Measurements from ENCODE around the gene FAH. TPM values are rescaled to one million over a fixed set of nuclear protein-coding genes. Genes with fewer than 3 reads are reported as not detected.
A peak's percentile ranks its signal among the peaks of the same experiment; 100 is the strongest.

Gene FAH
- total RNA-seq, 4 donors from 2014 or later: 11.1 to 15.0 (median 14.0) TPM

GRCh38 chr15:80199869-80200268, 47.1 kb downstream of the FAH start:
- H3K4me1 ChIP-seq: no peaks in the 10 kb centered on the region
- H3K4me3 ChIP-seq: no peak overlapping the region
- peaks cover 0 to 26% (median 0%) of the 10 kb centered on the region in 4 donors for H3K27me3 ChIP-seq
- no peaks in the 10 kb centered on the region for H3K9me3 ChIP-seq
- intact Hi-C loops (cut with DNase I): no loop called here
- 69% methylated on average over 3 of the region's 3 CpGs for WGBS
- no peak overlapping the region for H3K27ac ChIP-seq (replicated peaks in 1 of 4)
- H3K36me3 ChIP-seq: no peaks in the 10 kb centered on the region
- TF ChIP-seq CTCF (IDR thresholded peaks at IDR 0.05) (no peak), EP300 (IDR thresholded peaks at IDR 0.05) (no peak), POLR2A (IDR thresholded peaks at IDR 0.05; ENCODE audit: low read depth) (no peak), POLR2AphosphoS5 (IDR thresholded peaks at IDR 0.05) (no peak)
- DNase-seq (ENCODE audit: extremely low spot score): no peak

GRCh38 chr15:80201256-80202015, 48.6 kb downstream of the FAH start:
- Histone ChIP-seq H3K4me3 (no peak overlapping the region), H3K4me1 (no peaks in the 10 kb centered on the region), H3K36me3 (no peaks in the 10 kb centered on the region), H3K27me3 (peaks cover 0 to 26% (median 0%) of the 10 kb centered on the region in 4 donors), H3K9me3 (no peaks in the 10 kb centered on the region), H3K27ac (replicated peaks in 1 of 4) (no peak overlapping the region)
- DNase-seq (ENCODE audit: extremely low spot score): peak; percentile 82
- TF ChIP-seq POLR2A (IDR thresholded peaks at IDR 0.05; ENCODE audit: low read depth): no peak
- no peak for TF ChIP-seq POLR2AphosphoS5 (IDR thresholded peaks at IDR 0.05)
- no peak for TF ChIP-seq CTCF (IDR thresholded peaks at IDR 0.05)
- intact Hi-C loops (cut with DNase I): no loop called here
- WGBS: 92% methylated on average over 21 of the region's 26 CpGs

GRCh38 chr15:80202016-80202315, 49.2 kb downstream of the FAH start:
- Histone ChIP-seq H3K4me1 (no peaks in the 10 kb centered on the region), H3K36me3 (no peaks in the 10 kb centered on the region), H3K27me3 (peaks cover 0 to 26% (median 0%) of the 10 kb centered on the region in 4 donors), H3K4me3 (no peak overlapping the region), H3K9me3 (no peaks in the 10 kb centered on the region), H3K27ac (replicated peaks in 1 of 4) (no peak overlapping the region)
- TF ChIP-seq CTCF (IDR thresholded peaks at IDR 0.05) (no peak), POLR2A (IDR thresholded peaks at IDR 0.05; ENCODE audit: low read depth) (no peak), EP300 (IDR thresholded peaks at IDR 0.05) (no peak), POLR2AphosphoS5 (IDR thresholded peaks at IDR 0.05) (no peak)
- WGBS: no CpG with 5 or more reads among the region's 2 CpGs
- intact Hi-C loops (cut with DNase I): no loop called here
- DNase-seq (ENCODE audit: extremely low spot score): peak; percentile 21

GRCh38 chr15:80202641-80203360, 50.0 kb downstream of the FAH start:
- 47% methylated on average over 7 of the region's 9 CpGs for WGBS

More at GRCh38 chr15:80202641-80203360, 50.0 kb downstream of the FAH start:
- TF ChIP-seq EP300 (IDR thresholded peaks at IDR 0.05) (no peak), POLR2A (IDR thresholded peaks at IDR 0.05; ENCODE audit: low read depth) (no peak), CTCF (IDR thresholded peaks at IDR 0.05) (no peak)
- H3K36me3 ChIP-seq: no peaks in the 10 kb centered on the region
- intact Hi-C loops (cut with DNase I): no loop called here
- H3K27me3 ChIP-seq: peaks cover 0 to 30% (median 0%) of the 10 kb centered on the region in 4 donors
- no peaks in the 10 kb centered on the region for H3K9me3 ChIP-seq
- no peaks in the 10 kb centered on the region for H3K4me1 ChIP-seq
- peak; percentile 87 for DNase-seq (ENCODE audit: extremely low spot score)
- no peak overlapping the region for H3K27ac ChIP-seq (replicated peaks in 1 of 4)
- no peak overlapping the region for H3K4me3 ChIP-seq
